Vein endothelial cell (primary cell): Measurements from ENCODE around the gene SHC2. TPM values are rescaled to one million over a fixed set of nuclear protein-coding genes. Genes with fewer than 3 reads are reported as not detected.

Experiments used
- small RNA-seq: library from RNA; depleted of rRNA; stranded (forward); fragments of <200 nt; gene quantifications from one replicate; pipeline ENCODE3, GENCODE V24; 2012
- total RNA-seq: library from RNA; depleted of rRNA; stranded (reverse); fragments of >200 nt; gene quantifications from 2 replicates; pipeline ENCODE4 v1.2.3, GENCODE V29; 2012

Gene SHC2, protein sequence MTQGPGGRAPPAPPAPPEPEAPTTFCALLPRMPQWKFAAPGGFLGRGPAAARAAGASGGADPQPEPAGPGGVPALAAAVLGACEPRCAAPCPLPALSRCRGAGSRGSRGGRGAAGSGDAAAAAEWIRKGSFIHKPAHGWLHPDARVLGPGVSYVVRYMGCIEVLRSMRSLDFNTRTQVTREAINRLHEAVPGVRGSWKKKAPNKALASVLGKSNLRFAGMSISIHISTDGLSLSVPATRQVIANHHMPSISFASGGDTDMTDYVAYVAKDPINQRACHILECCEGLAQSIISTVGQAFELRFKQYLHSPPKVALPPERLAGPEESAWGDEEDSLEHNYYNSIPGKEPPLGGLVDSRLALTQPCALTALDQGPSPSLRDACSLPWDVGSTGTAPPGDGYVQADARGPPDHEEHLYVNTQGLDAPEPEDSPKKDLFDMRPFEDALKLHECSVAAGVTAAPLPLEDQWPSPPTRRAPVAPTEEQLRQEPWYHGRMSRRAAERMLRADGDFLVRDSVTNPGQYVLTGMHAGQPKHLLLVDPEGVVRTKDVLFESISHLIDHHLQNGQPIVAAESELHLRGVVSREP
- 12.8 and 15.4 TPM in 2 replicates for total RNA-seq

DNA sequence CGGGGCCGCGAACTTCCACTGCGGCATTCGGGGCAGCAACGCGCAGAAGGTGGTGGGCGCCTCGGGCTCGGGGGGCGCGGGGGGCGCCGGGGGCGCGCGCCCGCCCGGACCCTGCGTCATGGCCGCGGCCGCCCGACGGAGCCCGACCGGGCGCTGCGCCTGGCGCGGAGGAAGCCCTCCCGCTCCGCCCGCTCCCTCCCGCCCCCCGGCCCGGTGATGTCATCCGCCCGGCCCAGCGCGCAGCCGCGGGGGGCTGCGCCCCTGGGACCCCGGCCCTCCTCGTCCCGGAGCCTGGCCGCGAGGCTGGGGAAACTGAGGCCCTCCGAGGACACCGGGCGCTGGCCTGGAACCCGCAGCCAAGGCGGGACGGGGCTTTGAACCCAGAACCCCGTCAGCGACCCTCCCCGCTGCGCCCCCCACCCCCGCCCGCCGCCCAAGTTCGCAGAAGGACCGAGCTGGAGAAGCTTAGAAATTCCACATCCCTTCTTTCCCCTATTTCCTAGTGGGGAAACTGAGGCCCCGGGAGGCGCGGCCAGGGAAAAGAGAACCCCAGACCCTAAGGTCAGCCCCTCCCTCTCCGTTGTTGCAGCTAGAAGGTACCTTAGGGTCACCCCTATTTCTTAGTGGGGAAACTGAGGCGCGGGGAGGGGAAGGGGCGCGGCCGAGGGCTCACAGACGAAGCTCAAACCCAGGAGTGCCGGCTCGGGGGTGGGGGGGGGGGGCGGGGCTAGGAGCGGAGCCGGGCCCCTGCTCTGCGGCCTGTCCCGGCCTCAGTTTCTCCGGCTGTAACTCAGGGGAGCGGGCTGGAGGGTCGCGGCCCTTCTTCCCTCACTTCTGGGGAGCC is at the start of gene SHC2:
TSS of gene SHC2 (minus strand) at position 157 of the 844 bp plus-strand sequence. CDS start at position 120, 37 bp downstream.

GRCh38 chr19:507286-508203 is 46.7 kb upstream of the SHC2 start, which contains the start of gene TPGS1:
TPGS1 (plus strand) TSS chr19:507497; CDS start chr19:507507, 10 bp downstream.

DNA sequence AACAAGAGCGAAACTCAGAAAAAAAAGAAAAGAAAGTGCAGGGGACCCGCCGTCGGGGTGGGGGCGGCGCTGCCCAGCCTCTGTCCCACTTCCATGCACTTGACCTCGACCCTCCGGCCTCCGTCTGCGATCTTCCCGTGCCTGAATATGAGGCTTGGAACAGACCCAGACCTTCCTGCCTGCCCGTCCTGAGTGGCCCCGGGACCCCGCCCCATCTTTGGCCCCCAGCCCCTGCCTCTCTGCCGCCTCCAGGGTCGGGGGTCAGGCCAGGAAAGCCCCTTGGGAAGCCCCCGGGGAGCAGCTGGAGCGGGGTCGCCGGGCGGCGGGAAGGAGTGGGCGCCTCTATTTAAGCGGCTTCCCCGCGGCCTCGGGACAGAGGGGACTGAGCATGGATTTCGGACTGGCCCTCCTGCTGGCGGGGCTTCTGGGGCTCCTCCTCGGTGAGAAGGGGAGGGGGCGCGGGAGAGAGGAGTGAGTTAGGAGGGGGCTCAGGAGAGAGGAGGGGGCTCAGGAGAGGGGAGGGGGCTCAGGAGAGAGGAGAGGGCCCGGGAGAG is 35.4 kb upstream of the SHC2 start, which contains the start of gene MADCAM1:
TSS of gene MADCAM1 (plus strand) at position 375 of the 554 bp plus-strand sequence. CDS start at position 389, 14 bp downstream.

GRCh38 chr19:408902-409515 is 51.8 kb downstream of the SHC2 start, which contains the start of gene C2CD4C:
C2CD4C (minus strand) TSS chr19:409147; CDS start chr19:408361, 786 bp downstream.

Small RNA genes within 50 kb of the gene (small RNA-seq; reads per million reads assigned to genes)
- 0.16 reads per million for gene RNA5SP462

Other genes starting within 250 kb of the SHC2 start
- 38.2 and 40.0 TPM in 2 replicates for gene PLPP2, start 169.6 kb downstream of the SHC2 start, total RNA-seq
- 20.2 and 21.6 TPM in 2 replicates for gene MIER2, start 116.2 kb downstream of the SHC2 start, total RNA-seq
- gene C2CD4C, start 51.9 kb downstream of the SHC2 start, total RNA-seq, result 0.67 and 1.3 TPM in 2 replicates
- under 0.01 and 0.10 TPM in 2 replicates for gene MADCAM1, start 35.5 kb upstream of the SHC2 start, total RNA-seq
- 36.1 and 56.8 TPM in 2 replicates for gene TPGS1, start 46.5 kb upstream of the SHC2 start, total RNA-seq
- 64.6 and 93.1 TPM in 2 replicates for gene CDC34, start 70.7 kb upstream of the SHC2 start, total RNA-seq
- not detected in 2 replicates for gene GZMM, start 83.0 kb upstream of the SHC2 start, total RNA-seq
- gene BSG, start 111.6 kb upstream of the SHC2 start, total RNA-seq, result 421 and 479 TPM in 2 replicates
- 1.2 and 1.6 TPM in 2 replicates for gene HCN2, start 128.8 kb upstream of the SHC2 start, total RNA-seq
- gene POLRMT, start 172.5 kb upstream of the SHC2 start, total RNA-seq, result 32.5 and 36.9 TPM in 2 replicates
- gene FGF22, start 178.8 kb upstream of the SHC2 start, total RNA-seq, result not detected in 2 replicates
- 64.5 and 69.2 TPM in 2 replicates for gene RNF126, start 202.2 kb upstream of the SHC2 start, total RNA-seq
- gene FSTL3, start 215.4 kb upstream of the SHC2 start, total RNA-seq, result 8.4 and 32.3 TPM in 2 replicates
- gene PRSS57, start 234.4 kb upstream of the SHC2 start, total RNA-seq, result 0.33 TPM in 1 of 2 replicates, not detected in the other
- 21.7 and 73.5 TPM in 2 replicates for gene PALM, start 247.9 kb upstream of the SHC2 start, total RNA-seq